ENCODE results near the gene PIM2. TPM values are rescaled to one million over a fixed set of nuclear protein-coding genes. Genes with fewer than 3 reads are reported as not detected.

PIM2 gene
- total and polyA plus RNA-seq, 2 experiments from 2014 or later, result 4.4 to 4.6 TPM

GRCh38 chrX:48961585-48962091, 42.8 kb upstream of the PIM2 start:
- H3K9me2 ChIP-seq (ENCODE audit: insufficient read depth), result no peaks in the 10 kb centered on the region
- no peak overlapping the region for H3K27ac ChIP-seq
- H3F3A ChIP-seq (ENCODE audit: insufficient read depth), result peaks cover 11% of the 10 kb centered on the region
- 67 to 79% methylated on average over 4 to 5 of the region's 5 CpGs for WGBS, 2 experiments (ENCODE audit: low coverage in 1 of 2, low lambda C conversion rate in 2 of 2, missing lambda C conversion rate in 2 of 2)
- no peak overlapping the region for H3K4me3 ChIP-seq
- peaks cover 5% of the 10 kb centered on the region for H3K79me2 ChIP-seq (ENCODE audit: insufficient read depth)
- no peak overlapping the region for H3K9ac ChIP-seq
- no peak for DNase-seq
- H3K36me3 ChIP-seq (ENCODE audit: low read depth), result no peaks in the 10 kb centered on the region
- in situ Hi-C loops (cut with MboI), result no loop called here
- TF ChIP-seq EZH2 (IDR thresholded peaks at IDR 0.05; ENCODE audit: insufficient read depth, poor library complexity, severe bottlenecking), result no peak
- no peak for TF ChIP-seq EZH2phosphoT487 (IDR thresholded peaks at IDR 0.05; ENCODE audit: insufficient read depth, low read depth)
- H2AFZ ChIP-seq, result no peak overlapping the region
- H3K27me3 ChIP-seq (replicated peaks; ENCODE audit: insufficient read depth), result no peaks in the 10 kb centered on the region
- no peaks in the 10 kb centered on the region for H3K9me3 ChIP-seq (ENCODE audit: low read depth)
- H4K20me1 ChIP-seq (ENCODE audit: insufficient read depth), result no peaks in the 10 kb centered on the region
- 0 out of 2 replicates have a peak, but pooled peaks cover 7% of the 10 kb centered on the region for H3K4me1 ChIP-seq (ENCODE audit: insufficient read depth)
- no peak overlapping the region for H3K4me2 ChIP-seq (ENCODE audit: unreplicated experiment)

GRCh38 chrX:48960291-48960690, 41.5 kb upstream of the PIM2 start:
- H3K36me3 ChIP-seq (ENCODE audit: low read depth), result no peaks in the 10 kb centered on the region
- H3K9ac ChIP-seq, result no peak overlapping the region
- no peak overlapping the region for H3K27ac ChIP-seq
- peaks cover 11% of the 10 kb centered on the region for H3F3A ChIP-seq (ENCODE audit: insufficient read depth)
- no peaks in the 10 kb centered on the region for H3K9me2 ChIP-seq (ENCODE audit: insufficient read depth)
- peaks cover 18% of the 10 kb centered on the region for H3K79me2 ChIP-seq (ENCODE audit: insufficient read depth)
- in situ Hi-C loops (cut with MboI), result no loop called here
- H3K4me3 ChIP-seq, result no peak overlapping the region
- no peak overlapping the region for H3K4me2 ChIP-seq (ENCODE audit: unreplicated experiment)
- no peaks in the 10 kb centered on the region for H3K27me3 ChIP-seq (replicated peaks; ENCODE audit: insufficient read depth)
- TF ChIP-seq EZH2 (IDR thresholded peaks at IDR 0.05; ENCODE audit: insufficient read depth, poor library complexity, severe bottlenecking) (no peak), EZH2phosphoT487 (IDR thresholded peaks at IDR 0.05; ENCODE audit: insufficient read depth, low read depth) (no peak)
- H3K4me1 ChIP-seq (ENCODE audit: insufficient read depth), result peaks cover 15% of the 10 kb centered on the region; the same call in 1 of the 2 replicates
- H3K9me3 ChIP-seq (ENCODE audit: low read depth), result no peaks in the 10 kb centered on the region
- no peak for DNase-seq
- H2AFZ ChIP-seq, result no peak overlapping the region
- WGBS, 2 experiments (ENCODE audit: low coverage in 1 of 2, low lambda C conversion rate in 2 of 2, missing lambda C conversion rate in 2 of 2), result 96 to 100% methylated on average over 2 of the region's 2 CpGs
- no peaks in the 10 kb centered on the region for H4K20me1 ChIP-seq (ENCODE audit: insufficient read depth)

GRCh38 chrX:48958635-48959094, 39.8 kb upstream of the PIM2 start:
- peak overlapping the region; percentile 96 for H3K4me2 ChIP-seq (ENCODE audit: unreplicated experiment)
- peaks cover 15% of the 10 kb centered on the region; the same call in 1 of the 2 replicates for H3K4me1 ChIP-seq (ENCODE audit: insufficient read depth)
- H3K9me3 ChIP-seq (ENCODE audit: low read depth), result no peaks in the 10 kb centered on the region
- H3K9me2 ChIP-seq (ENCODE audit: insufficient read depth), result no peaks in the 10 kb centered on the region
- H3K79me2 ChIP-seq (ENCODE audit: insufficient read depth), result peaks cover 34% of the 10 kb centered on the region
- H3K27ac ChIP-seq, result peak overlapping the region; percentile 100
- 1 to 2% methylated on average over 20 to 21 of the region's 21 CpGs for WGBS, 2 experiments (ENCODE audit: low coverage in 1 of 2, low lambda C conversion rate in 2 of 2, missing lambda C conversion rate in 2 of 2)
- DNase-seq, result peak; percentile 86
- in situ Hi-C loops (cut with MboI), result no loop called here
- H3K36me3 ChIP-seq (ENCODE audit: low read depth), result no peaks in the 10 kb centered on the region
- peak overlapping the region; percentile 84 for H2AFZ ChIP-seq
- H3K9ac ChIP-seq, result peak overlapping the region; percentile 99
- H3F3A ChIP-seq (ENCODE audit: insufficient read depth), result peaks cover 11% of the 10 kb centered on the region
- peak overlapping the region; percentile 77 for H3K4me3 ChIP-seq
- TF ChIP-seq EZH2 (IDR thresholded peaks at IDR 0.05; ENCODE audit: insufficient read depth, poor library complexity, severe bottlenecking) (no peak), EZH2phosphoT487 (IDR thresholded peaks at IDR 0.05; ENCODE audit: insufficient read depth, low read depth) (no peak)
- H4K20me1 ChIP-seq (ENCODE audit: insufficient read depth), result no peaks in the 10 kb centered on the region
- H3K27me3 ChIP-seq (replicated peaks; ENCODE audit: insufficient read depth), result no peaks in the 10 kb centered on the region

GRCh38 chrX:48957827-48958634, 39.2 kb upstream of the PIM2 start:
- peaks cover 11% of the 10 kb centered on the region for H3F3A ChIP-seq (ENCODE audit: insufficient read depth)

More at GRCh38 chrX:48957827-48958634, 39.2 kb upstream of the PIM2 start:
- WGBS, 2 experiments (ENCODE audit: low coverage in 1 of 2, low lambda C conversion rate in 2 of 2, missing lambda C conversion rate in 2 of 2), result 1% methylated on average over 38 to 59 of the region's 66 CpGs
- Histone ChIP-seq H3K4me3 (peak overlapping the region; percentile 85), H3K27me3 (replicated peaks; ENCODE audit: insufficient read depth) (no peaks in the 10 kb centered on the region), H3K4me1 (ENCODE audit: insufficient read depth) (peaks cover 15% of the 10 kb centered on the region; the same call in 1 of the 2 replicates), H3K36me3 (ENCODE audit: low read depth) (no peaks in the 10 kb centered on the region), H3K9me2 (ENCODE audit: insufficient read depth) (no peaks in the 10 kb centered on the region), H3K9ac (peak overlapping the region; percentile 99), H2AFZ (0 out of 2 replicates have a peak overlapping the region, but pooled peaks have one; percentile 44), H3K4me2 (ENCODE audit: unreplicated experiment) (peak overlapping the region; percentile 96), H3K79me2 (ENCODE audit: insufficient read depth) (peaks cover 41% of the 10 kb centered on the region), H3K9me3 (ENCODE audit: low read depth) (no peaks in the 10 kb centered on the region), H3K27ac (peak overlapping the region; percentile 100), H4K20me1 (ENCODE audit: insufficient read depth) (no peaks in the 10 kb centered on the region)
- TF ChIP-seq EZH2phosphoT487 (IDR thresholded peaks at IDR 0.05; ENCODE audit: insufficient read depth, low read depth), result no peak
- no peak for TF ChIP-seq EZH2 (IDR thresholded peaks at IDR 0.05; ENCODE audit: insufficient read depth, poor library complexity, severe bottlenecking)
- in situ Hi-C loops (cut with MboI), result no loop called here
- DNase-seq, result peak; percentile 96

Data from GM23248 (cell line).